GM04503 (cell line): ENCODE data around the gene GTF3C2.

Source experiments
- DNase-seq: peaks from one replicate; pipeline ENCODE4 v3.0.0-alpha.2; 2012; ENCODE audit warnings: low read depth

The GTF3C2 gene

GRCh38 chr2:27356382-27357181 is at the start of gene GTF3C2:
GTF3C2 (minus strand) TSS chr2:27356764; CDS start chr2:27343554, 13,210 bp downstream.
- DNase-seq = peak; percentile 85

- DNase-seq = no peak
These were observed 44.0 kb upstream of the GTF3C2 start for GRCh38 chr2:27400348-27401135.

GRCh38 chr2:27398962-27399361 is 42.4 kb upstream of the GTF3C2 start:
- DNase-seq = no peak

- no peak for DNase-seq
These were observed 36.7 kb upstream of the GTF3C2 start for GRCh38 chr2:27393225-27393624.

GRCh38 chr2:27390822-27391679 is 34.5 kb upstream of the GTF3C2 start:
- no peak for DNase-seq

GRCh38 chr2:27381577-27382181 is 25.1 kb upstream of the GTF3C2 start:
- DNase-seq = no peak

- peak; percentile 70 for DNase-seq
These were observed 24.3 kb upstream of the GTF3C2 start, which contains the start of gene ZNF513 for GRCh38 chr2:27380626-27381545. ZNF513 (minus strand) TSS chr2:27380734; CDS start chr2:27380526, 208 bp downstream.

- no peak for DNase-seq
These were observed 23.5 kb upstream of the GTF3C2 start for GRCh38 chr2:27379836-27380625.

- no peak for DNase-seq
These were observed 22.8 kb upstream of the GTF3C2 start for GRCh38 chr2:27379383-27379835.

GRCh38 chr2:27378809-27379290 is 22.3 kb upstream of the GTF3C2 start:
- no peak for DNase-seq

GRCh38 chr2:27378096-27378808 is 21.7 kb upstream of the GTF3C2 start:
- no peak for DNase-seq

- no peak for DNase-seq
These were observed 21.1 kb upstream of the GTF3C2 start for GRCh38 chr2:27377618-27378095.

GRCh38 chr2:27376866-27377617 is 20.5 kb upstream of the GTF3C2 start:
- no peak for DNase-seq

- no peak for DNase-seq
These were observed 19.7 kb upstream of the GTF3C2 start for GRCh38 chr2:27376151-27376865.

- DNase-seq = no peak
These were observed 19.0 kb upstream of the GTF3C2 start for GRCh38 chr2:27375513-27376099.

GRCh38 chr2:27373567-27373966 is 17.0 kb upstream of the GTF3C2 start:
- no peak for DNase-seq

GRCh38 chr2:27372937-27373336 is 16.4 kb upstream of the GTF3C2 start:
- no peak for DNase-seq
